HG02852 (cell line): ENCODE data around the gene HYOU1.
"Not testable (repeated sequence)": the region's sequence is repeated elsewhere in the genome, so short reads cannot be mapped to it uniquely, and the experiment has no call there.

Experiments
- ATAC-seq: cut with Tn5 transposase; IDR thresholded peaks from one replicate; pipeline ENCODE4 v1.9.1; 2021; ENCODE audit warnings: mild to moderate bottlenecking, moderate library complexity; ENCODE audit not compliant: unreplicated experiment

Gene HYOU1

GRCh38 chr11:119085437-119085847 is 28.4 kb upstream of the HYOU1 start:
- ATAC-seq = peak; percentile 14

DNA sequence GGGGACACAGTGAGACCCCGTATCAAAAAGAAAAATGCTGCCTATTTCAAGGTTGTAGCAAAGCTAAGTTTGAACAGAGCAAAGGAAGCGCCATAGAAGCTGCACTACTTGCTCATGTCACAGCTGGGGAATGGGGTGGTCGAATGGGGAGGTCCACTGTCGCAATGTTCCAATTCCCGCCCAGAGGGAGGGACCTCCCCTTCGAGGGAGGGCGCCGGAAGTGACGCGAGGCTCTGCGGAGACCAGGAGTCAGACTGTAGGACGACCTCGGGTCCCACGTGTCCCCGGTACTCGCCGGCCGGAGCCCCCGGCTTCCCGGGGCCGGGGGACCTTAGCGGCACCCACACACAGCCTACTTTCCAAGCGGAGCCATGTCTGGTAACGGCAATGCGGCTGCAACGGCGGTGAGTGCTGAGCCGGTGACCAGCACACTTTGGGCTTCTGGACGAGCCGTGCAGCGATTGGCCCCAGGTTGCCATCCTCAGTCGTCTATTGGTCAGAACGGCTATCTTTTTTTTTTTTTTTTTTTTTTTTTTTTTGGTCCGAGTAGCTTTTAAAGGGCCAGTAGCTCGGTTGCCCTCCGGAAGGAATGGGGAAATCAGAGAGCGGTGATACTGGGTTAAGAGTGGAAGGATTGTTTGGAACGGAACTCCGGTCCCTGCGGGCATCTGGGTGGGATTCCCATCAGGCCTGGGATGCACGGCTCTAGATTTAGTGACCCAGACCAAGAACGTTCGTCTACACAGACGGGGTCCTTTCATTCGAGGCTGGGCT is 27.8 kb upstream of the HYOU1 start, which contains the start of gene HMBS:
HMBS (plus strand) TSS at position 219 of the 774 bp plus-strand sequence; CDS start at position 372, 153 bp downstream.
- peak; percentile 91 for ATAC-seq

GRCh38 chr11:119081682-119082260 is 24.8 kb upstream of the HYOU1 start:
- no peak for ATAC-seq

GRCh38 chr11:119078675-119079420 is 21.8 kb upstream of the HYOU1 start:
- no peak for ATAC-seq

DNA sequence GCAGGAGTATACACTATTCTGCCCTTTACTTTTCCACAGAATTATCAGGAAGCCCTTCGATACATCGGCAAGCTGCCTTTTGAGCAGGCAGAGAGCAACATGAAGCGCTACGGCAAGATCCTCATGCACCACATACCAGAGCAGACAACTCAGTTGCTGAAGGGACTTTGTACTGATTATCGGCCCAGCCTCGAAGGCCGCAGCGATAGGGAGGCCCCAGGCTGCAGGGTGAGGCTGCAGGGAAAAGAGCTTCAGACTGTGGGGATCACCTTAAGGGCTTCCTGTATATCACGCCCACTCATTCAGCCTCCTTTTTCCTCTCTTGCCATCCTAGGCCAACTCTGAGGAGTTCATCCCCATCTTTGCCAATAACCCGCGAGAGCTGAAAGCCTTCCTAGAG is 20.8 kb upstream of the HYOU1 start:
- ATAC-seq = no peak

DNA sequence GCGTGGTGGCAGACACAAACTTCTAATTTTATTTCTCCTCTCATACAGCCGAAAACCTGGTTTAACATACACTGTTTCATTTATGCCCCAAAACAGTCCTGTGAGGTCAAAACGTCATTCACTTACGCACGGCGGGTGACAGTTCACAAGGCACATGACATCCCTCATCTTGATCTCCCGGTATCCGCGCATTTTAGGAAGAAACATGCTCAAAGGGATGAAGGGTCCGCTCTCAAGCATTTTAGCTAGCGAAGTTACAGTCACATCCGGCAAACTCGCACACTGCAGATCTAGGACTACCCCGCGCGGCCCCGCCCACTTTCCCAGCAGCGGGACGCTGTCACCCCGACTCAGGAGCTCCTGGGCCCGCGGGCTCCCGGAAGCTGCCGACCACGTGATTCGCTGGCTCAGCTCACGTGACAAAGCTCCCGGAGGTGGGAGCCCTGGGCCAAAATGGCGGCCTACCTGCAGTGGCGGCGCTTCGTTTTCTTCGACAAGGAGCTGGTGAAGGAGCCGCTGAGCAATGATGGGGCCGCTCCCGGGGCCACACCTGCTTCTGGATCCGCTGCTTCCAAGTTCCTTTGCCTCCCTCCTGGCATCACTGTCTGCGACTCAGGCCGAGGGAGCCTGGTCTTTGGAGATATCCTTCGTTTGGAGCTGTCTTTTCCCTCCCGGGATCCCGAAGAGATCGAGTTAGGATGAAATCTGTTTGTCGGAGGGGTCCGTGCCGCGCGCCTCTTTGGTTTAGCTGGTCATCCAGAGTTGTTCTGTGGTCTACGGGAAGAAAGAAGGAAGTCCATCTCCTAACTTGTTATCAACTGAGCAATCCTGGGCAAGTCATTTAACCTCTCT is 10.6 kb upstream of the HYOU1 start, which contains the start of gene VPS11:
VPS11 (plus strand) TSS at position 448 of the 852 bp plus-strand sequence; CDS start at position 454, 6 bp downstream.
- ATAC-seq = peak; percentile 95

GRCh38 chr11:119065369-119065768 is 8.4 kb upstream of the HYOU1 start:
- no peak for ATAC-seq

DNA sequence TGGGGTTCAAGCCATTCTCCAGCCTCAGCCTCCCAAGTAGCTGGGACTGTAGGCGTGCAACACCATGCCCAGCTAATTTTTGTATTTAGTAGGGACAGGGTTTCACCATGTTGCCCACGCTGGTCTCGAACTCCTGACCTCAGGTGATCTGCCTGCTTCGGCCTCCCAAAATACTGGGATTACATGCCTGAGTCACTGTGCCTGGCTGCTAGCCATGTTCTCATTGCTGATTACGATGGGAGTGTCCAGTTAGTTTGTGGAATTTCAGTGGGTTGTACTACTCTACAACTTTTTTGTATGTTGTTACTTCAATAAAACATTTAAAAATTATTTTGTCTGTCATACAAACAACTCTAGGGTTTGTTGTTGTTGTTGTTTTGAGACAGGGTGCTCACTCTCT is 5.8 kb upstream of the HYOU1 start:
- ATAC-seq = no peak

- ATAC-seq = no peak
Measured at GRCh38 chr11:119061256-119061655, 4.3 kb upstream of the HYOU1 start.

- ATAC-seq = not testable (repeated sequence)
Measured at GRCh38 chr11:119059128-119059527, 2.1 kb upstream of the HYOU1 start.

DNA sequence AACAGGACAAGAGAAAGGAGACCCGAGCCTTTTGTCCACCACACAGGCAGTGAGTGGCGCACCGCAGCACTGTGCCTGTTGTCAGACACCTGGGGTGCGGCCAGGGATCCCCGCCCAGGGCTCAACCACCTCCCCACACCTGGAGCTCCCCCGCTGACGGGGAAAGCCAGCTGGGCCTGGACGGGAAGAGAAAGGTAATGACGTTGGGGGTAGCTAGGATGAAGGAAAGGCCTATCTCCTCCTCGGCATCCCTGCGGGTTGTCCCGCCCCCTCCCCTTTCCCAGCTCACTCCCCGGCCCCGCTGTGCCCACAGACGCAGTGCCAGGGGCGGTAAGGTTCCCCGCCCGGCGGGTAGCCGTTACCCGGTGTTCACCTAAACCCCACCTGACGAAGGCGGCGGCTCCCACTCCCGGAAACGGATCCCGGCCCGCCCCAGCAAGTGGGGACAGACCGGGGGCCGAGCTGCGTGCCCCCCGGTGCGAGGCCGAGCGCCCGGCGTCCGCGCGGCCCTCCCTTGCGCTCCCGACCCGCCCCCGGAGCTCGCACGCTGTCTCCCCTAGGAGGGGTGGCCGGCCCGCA is 495 bp downstream of the HYOU1 start:
- peak; percentile 12 for ATAC-seq

DNA sequence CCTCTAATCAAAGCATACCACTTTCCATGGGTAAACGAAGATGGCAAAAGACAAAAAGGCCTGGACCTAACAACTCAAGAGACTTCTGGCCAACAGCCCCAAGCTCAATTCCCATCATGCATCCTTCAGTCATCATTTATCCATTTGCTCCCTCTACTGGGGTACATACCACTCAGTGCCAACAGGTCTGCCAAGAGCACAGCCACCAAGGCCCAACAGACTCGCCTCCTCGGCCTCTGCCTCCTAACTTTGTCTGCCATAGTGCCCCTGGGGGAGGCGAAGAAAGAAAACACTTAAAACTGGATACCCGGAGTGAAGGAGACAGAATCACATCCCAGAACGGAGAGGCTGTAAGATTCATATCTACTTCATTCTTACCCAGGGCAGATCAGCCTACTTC is 1.1 kb downstream of the HYOU1 start:
- no peak for ATAC-seq

- no peak for ATAC-seq
Measured at GRCh38 chr11:119054418-119054817, 2.6 kb downstream of the HYOU1 start.

DNA sequence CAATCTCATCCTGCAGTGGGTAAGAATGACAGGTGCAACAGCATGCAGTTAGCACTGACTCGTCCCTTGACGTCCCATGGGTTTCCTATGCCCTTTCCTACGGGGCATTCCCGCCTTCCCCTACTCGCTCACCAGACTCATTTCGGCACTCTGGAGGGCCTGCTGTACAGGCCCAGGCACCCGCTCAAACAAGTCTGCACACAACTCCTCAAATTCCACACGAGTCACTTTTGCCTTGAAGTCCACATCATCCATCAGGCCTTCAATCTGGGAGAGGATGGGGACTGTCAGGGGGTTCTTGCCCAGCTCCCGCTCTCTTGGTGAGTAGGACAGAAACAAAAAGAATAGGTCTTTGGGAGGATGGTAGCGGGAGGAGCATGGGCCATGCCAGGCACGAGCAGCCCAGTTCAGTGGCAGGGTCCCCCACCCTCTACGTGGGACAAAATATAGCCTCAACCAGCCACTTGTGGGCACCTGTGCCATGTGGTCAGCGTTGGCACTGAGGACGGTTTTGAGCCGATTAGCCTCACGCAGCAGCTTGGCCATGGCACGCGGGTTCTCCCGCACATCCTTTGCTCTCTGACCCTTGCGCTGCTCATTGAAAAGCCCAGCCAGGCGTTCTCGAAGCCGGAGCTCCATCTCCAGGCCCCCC is 4.7 kb downstream of the HYOU1 start:
- ATAC-seq = no peak

GRCh38 chr11:119051440-119052162 is 5.4 kb downstream of the HYOU1 start:
- peak; percentile 60 for ATAC-seq

- no peak for ATAC-seq
Measured at GRCh38 chr11:119049081-119049480, 7.9 kb downstream of the HYOU1 start.

- ATAC-seq = no peak
Measured at GRCh38 chr11:119048644-119049043, 8.4 kb downstream of the HYOU1 start.

DNA sequence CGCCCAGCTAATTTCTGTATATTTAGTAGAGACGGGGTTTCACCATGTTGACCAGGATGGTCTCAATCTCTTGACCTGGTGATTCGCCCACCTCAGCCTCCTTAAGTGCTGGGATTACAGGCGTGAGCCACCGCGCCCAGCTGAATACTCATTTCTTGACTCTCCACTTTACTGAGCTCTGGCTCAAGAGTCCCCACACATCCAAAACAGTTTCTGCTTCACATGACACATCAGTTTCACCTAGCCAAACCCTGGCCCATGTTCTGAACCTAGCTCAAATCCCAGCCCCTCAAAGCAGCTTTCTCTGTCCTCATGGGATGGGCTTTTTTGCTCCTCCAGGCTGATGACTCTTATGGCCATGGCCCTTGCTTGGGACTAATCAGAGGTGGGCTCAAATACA is 9.8 kb downstream of the HYOU1 start:
- no peak for ATAC-seq

DNA sequence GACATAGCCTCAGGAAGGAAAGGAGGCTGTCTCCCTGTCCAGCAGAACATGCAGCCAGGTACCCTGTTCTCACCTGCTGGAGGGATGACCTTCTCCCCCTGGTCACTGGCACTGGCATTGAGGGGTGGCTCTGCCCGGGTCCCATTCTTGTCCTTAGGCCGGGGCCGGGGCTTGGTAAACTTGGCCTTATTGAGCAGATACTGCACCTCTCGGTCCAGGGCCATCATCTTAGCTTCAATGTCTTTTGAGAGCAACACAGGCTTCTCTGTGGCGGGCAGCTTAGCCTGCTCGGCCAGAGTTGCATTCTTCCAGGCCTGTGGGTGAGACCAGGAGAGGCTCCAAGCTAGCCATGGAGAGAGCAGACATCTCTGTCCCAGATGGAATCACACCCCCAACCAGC is 10.5 kb downstream of the HYOU1 start:
- ATAC-seq = no peak
